HG02610 (cell line): Measurements from ENCODE around the gene PPP3R2.
"Not testable (repeated sequence)": the region's sequence is repeated elsewhere in the genome, so short reads cannot be mapped to it uniquely, and the experiment has no call there.

ENCODE experiments used
- ATAC-seq: cut with Tn5 transposase; IDR thresholded peaks from one replicate; pipeline ENCODE4 v1.9.1; 2021; ENCODE audit warnings: mild to moderate bottlenecking, moderate library complexity; ENCODE audit not compliant: unreplicated experiment

PPP3R2 gene

GRCh38 chr9:101590074-101590473, 4.7 kb downstream of the PPP3R2 start:
- not testable (repeated sequence) for ATAC-seq

GRCh38 chr9:101587332-101588043, 7.3 kb downstream of the PPP3R2 start:
- no peak for ATAC-seq

GRCh38 chr9:101586651-101587050, 8.1 kb downstream of the PPP3R2 start:
- peak; percentile 96 for ATAC-seq

- no peak for ATAC-seq
Observed at GRCh38 chr9:101585740-101586139, 9.0 kb downstream of the PPP3R2 start.

GRCh38 chr9:101582553-101582952, 12.2 kb downstream of the PPP3R2 start:
- ATAC-seq, result no peak

- ATAC-seq, result no peak
Observed at GRCh38 chr9:101579711-101580545, 14.8 kb downstream of the PPP3R2 start.

- peak; percentile 63 for ATAC-seq
Observed at GRCh38 chr9:101578378-101578777, 16.4 kb downstream of the PPP3R2 start.

GRCh38 chr9:101574731-101575333, 19.9 kb downstream of the PPP3R2 start:
- no peak for ATAC-seq

GRCh38 chr9:101572316-101572715, 22.5 kb downstream of the PPP3R2 start:
- no peak for ATAC-seq

GRCh38 chr9:101571114-101571513, 23.7 kb downstream of the PPP3R2 start:
- ATAC-seq, result no peak

GRCh38 chr9:101569741-101570501, 24.8 kb downstream of the PPP3R2 start:
- ATAC-seq, result no peak

GRCh38 chr9:101567725-101568350, 26.9 kb downstream of the PPP3R2 start:
- ATAC-seq, result no peak

GRCh38 chr9:101566904-101567724, 27.7 kb downstream of the PPP3R2 start:
- ATAC-seq, result peak; percentile 74

- ATAC-seq, result no peak
Observed at GRCh38 chr9:101564252-101564651, 30.5 kb downstream of the PPP3R2 start.

GRCh38 chr9:101562966-101563365, 31.8 kb downstream of the PPP3R2 start:
- no peak for ATAC-seq

- no peak for ATAC-seq
Observed at GRCh38 chr9:101561740-101562139, 33.0 kb downstream of the PPP3R2 start.

- not testable (repeated sequence) for ATAC-seq
Observed at GRCh38 chr9:101549472-101550098, 45.2 kb downstream of the PPP3R2 start.

- ATAC-seq, result no peak
Observed at GRCh38 chr9:101543098-101543735, 51.6 kb downstream of the PPP3R2 start.
